Measurements from ENCODE around the gene WAS.
A peak's percentile ranks its signal among the peaks of the same experiment; 100 is the strongest.

WAS gene

DNA sequence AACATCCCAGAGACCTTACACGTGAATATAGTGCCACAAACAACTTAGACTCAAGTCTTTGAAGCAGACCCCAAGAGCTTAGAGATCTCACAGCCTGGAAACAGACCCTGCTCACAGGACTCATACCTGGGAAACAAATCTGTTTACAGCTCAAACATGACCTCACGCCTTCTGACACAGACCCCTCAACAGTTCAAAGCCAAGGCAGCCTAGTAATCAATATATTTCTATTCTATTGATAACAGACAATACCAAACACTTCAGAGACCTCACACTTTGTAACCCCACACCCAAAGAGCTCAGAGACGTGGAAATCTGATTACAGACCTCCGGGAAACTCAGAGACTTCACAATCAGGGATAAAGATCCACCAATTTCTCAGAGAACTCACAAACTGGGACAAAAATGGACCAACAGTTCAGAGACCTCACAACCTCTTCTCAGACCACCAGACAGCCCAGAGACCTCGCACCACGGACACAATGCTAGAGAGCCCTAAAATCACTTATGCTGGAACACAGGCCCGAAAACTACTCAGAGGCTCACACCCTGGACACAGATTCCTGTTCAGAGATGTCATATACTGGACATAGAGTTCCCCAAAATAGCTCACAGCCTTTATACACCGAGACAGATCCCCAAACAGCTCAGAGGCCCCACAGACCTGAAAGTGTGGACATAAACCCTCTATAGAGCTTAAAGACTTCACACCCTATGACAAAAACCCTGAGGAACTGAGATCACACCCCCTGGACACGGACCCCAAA lies 27.7 kb downstream of the WAS start:
- DNase-seq: no peak

DNA sequence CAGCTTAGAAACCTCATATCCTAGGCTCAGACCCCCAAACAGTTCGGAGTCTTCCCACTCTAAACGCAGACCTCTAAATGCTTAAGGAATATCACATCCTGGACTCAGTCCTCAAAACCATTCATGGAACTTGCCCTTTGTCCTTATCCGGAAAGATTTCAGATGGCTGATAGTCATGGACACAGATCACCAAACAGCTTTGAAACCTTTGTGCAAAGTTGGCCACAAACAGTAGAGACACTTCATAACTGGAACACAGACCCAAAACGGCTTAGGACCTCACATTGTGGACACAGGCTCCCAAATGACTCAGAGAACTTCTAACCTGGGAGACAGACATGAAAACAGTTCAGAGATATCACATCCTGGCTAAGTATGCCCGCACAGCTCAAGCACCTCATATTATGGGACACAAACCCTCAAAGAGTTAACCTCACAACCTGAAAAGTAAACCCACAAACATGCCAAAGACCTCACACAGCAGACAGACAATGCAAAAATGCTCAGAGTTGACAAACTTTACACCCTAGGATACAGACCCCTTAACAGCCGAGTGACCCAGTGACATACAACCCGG lies 28.4 kb downstream of the WAS start:
- DNase-seq: no peak

DNA sequence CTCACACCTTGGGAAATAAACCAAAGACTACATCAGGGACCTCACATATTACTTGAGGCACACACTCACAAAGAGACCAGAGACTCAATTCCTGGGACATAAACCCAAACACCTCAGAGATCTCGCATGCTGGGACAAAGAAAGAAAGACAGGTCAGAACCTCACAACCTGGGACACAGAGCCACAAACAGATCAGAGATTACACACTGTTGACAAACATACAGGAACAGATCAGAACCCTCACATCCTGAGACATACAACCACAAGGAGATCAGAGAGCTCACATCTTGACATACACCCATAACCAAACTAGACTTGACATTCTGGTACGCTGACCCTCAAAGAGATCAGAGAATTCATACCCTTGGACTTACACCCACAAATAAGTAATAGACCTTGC lies 30.2 kb downstream of the WAS start:
- DNase-seq: no peak

DNA sequence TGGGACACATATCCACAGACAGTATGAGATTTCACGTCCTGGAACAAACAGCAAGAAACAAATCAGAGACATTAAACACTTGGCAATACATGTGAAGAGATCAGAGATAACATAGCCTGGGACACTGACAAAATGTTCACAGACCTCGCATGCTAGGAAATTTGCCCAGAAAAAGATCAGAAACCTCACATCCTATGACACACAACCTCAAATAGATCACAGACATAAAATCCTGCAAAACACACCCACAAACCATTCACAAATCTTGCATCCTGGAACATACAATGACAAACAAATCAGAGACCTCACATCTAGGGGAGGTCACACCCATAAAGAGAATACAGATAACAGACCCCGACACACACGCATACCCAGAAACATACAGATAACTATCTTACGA lies 31.0 kb downstream of the WAS start:
- DNase-seq: no peak

DNA sequence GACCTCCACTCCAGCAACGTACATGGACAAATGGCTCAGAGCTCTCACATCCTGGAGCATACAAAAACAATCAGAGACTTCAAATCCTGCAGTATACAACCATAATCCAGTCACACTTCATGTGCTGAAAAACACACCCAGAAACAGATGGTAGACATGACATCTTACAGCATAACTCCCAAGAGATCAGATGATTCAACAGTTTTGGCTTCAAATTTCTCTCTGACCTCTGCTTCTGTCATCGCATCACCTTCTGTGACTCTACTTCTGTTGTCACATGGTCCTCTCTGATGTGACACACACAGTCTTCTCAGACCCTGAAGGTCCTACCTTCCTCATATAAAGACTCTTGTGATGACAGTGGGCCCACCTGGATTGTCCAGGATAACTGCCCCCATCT lies 31.5 kb downstream of the WAS start:
- no peak for DNase-seq

DNA sequence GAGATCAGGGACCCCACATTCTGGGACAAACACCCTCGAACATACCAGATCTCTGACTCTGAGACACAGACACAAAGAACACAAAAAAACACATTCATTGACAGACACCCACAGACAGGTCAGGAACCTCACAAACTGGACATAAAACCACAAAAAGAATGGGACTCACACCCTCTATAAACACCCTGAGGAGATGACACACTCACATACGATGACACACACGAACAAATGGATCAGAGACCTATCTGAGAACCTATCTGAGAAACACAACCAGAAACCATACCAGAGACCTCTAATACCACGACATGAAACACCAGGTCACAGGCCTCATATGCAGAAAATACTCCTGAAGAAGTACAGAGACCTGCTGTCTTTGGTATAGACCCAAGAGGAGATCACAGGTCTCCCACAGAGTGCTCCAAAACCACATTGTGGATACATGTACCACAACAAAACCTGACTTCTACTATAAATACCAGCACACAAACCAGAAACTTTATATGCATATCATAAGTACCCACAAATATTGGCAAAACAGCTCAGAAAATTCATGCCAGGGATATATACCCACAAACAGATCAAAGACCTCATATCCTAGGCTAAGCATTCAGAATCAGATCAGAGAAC lies 32.4 kb downstream of the WAS start:
- DNase-seq: no peak

DNA sequence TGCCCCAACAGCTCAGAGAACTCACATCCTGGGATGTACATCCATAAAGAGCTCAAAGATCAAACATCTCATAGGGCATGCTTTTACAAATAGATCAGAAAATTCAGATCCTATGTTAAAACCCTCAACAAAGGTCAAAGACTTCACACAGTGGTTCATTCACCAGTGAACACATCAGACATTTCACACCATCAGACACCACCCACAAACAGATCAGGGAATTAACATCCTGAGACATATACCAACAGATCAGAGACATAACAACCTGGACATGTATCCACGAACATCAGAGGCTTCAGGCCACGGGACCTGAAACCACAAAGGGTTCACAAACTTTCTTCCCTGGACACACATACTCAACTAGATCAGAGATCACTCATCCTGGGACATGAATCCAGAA lies 36.4 kb downstream of the WAS start:
- DNase-seq: no peak

DNA sequence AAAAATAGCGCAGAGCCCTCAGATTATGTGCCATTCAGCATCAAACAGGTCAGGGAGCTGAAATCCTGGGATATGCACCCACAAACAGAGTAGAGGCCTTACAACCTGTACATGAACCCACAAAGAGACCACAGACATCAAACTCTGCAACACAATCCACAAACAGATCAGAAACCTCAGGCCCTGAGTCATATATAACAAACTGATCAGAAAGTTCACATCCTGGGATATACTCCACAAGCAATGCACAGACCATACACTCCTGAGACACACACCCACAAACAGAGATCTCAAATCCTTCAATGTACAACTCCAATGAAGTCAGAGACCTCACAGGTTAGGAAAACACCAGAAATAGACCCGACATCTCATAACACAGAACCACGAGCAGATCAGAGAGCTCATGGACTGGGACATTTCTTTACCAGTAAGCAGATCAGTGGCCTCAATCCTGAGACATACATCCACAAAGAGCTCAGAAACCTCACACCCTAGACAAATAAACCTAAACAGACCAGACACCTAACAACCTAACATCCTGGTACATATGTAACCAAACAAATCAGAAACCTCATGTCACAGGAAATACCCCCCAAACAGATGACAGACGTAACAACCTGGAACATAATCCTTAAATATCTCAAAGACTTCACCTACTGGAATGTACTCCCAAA lies 37.1 kb downstream of the WAS start:
- DNase-seq: no peak

DNA sequence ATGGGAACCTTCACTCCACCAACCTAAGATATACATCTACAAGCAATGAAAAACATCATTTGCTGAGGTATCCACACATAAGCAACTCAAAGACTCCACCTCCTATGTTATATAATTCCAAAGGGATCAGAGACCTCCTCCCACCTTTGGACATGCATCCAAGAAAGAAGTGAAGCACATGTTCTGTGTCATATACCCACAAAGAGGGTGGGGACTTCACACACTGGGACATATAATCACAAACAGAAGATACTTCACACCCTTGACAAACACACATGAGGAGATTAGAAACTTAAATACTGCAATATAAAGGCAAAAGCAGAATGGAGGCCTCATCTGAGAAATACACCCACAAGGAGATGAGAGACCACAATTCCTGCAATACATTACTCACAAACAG lies 38.3 kb downstream of the WAS start:
- no peak for DNase-seq

DNA sequence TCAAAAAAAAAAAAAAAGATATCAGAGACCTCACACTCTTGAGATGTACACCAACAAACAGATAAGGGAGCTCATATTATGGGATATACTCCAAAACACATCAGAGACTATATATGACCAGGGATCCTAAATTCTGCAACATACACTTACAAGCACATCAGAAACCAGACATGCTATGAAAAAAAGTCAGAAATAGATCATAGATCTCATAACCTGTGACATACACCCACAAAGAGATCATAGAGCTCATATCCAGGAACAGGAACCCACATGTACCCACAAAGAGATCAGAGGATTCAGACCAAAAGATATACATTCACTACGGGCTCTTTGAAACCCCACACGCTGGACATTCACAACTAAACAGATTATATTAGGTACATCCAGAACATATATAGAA lies 43.0 kb downstream of the WAS start:
- no peak for DNase-seq

DNA sequence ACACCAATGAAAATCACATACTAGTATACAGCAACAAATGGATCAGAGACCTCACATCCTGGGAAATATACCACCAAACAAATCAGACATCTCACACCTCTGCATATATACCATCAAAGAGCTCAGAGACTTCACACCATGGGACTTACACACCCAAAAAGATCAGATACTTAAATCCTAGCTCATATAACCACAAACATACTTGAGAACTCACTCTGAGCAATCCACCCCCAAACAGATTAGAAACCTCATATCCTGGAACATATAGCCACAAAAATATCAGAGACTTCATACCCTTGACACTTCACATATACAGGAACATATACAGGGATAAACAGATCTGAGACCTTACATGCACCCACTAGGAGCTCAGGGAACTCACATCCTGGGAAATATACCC lies 45.1 kb downstream of the WAS start:
- DNase-seq: no peak

DNA sequence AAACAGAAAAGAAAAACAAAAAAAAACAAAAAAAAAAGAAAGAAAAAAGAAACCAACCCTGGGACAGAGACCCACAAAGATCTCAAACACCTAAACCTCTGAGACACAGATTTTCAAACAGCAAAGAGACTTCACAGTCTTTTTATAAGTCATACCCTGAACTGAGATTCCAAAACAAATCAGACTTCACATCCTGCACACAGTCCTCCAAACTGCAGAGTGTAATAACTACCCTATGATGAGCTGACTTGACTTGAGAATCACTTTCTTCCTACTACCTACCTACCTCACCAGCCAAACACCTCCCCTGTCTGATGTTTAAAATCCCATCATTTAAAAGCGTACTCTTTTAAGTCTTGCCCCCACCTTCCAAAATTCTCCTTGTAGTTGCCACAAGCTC lies 52.7 kb downstream of the WAS start:
- DNase-seq: no peak

DNA sequence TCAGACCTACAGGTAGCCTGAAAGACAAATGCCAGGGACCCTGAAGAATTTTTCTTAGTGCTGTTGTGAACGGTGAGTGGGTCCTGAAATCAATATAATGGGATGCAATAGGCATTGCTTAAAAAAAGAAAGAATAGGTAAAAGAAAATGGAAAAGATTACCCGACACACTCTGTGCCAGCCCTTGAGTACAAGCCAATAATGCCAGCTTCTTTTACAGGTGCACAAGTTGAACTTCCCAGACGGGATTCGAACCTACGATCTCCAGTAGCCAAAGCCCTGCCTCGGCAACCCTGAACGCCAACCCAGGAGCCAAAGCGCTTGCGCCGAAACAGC lies 53.2 kb downstream of the WAS start:
- no peak for DNase-seq

DNA sequence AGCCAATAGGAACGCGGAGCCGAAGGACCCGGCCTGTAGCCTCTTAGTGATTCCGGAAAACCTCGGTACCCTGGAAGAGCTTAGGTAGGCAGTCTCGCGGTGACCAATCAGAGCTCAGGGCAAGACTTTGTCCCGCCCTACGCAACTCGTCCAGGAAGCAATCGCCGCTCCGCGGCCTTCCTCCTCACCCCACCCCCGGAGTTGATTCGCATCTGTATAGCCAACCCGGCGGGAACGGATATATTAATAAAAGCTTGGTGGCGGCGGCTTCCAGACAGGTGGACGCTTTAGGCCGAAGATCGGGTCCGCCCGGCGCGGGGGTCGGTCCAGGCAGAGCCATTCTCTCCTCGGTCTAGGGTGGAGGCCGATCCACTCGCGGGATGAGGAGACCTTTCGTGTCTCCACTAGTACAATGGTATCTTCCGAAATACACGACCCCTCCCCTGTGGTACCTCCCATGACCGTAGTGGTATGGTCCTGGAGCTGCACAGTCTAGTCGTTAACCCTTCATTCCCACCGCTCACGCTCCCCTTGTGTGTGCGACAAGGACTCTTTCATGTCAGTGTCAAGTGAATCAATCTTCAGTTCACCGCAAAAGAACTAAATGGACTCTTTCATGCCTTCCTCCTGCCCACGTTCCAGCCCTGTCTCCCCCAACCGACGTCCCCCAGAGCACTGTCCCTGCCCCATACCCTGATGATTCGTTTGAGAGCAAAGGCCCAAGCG lies 53.8 kb downstream of the WAS start:
- peak; percentile 36 to 93 (median 82) for DNase-seq

DNA sequence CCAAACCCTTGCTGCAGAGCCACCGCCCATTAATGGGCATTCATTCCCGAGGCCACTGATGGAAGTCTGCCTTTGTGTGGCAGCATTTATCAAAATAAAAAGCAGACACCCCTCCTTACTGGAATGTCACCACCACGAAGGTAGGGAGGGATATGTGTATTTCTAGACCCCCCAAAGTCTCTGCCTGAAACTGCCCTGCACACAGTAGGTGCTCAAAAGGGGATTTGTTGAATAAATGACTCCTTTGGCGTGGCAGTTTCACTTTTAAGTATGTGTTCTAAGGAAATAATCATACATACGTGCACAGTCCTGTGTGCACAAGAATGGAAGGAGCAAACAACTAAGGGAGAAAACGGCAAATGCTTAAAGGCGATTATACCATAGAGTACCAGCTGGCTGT lies 54.3 kb downstream of the WAS start:
- DNase-seq: no peak
